ENCODE measurements around the gene ZNF70.

DNA sequence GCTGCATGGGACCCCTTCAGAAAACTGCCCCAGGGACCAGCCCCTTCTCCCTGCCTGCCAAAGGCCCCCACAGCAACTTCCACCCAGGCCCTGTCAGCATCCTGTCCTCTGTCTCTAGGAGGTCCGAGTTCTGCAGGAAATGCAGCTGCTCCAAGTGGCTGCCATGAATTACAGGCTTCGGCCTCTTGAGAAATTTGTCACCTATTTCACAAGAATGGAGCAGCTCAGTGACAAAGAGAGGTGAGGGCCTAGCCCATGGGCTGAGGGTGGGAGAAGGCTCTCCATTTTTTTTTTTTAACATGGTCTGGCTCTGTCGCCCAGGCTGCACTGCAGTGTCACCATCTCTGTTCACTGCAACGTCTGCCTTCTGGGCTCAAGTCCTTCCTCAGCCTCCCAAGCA lies 52.8 kb downstream of the ZNF70 start:
- TF ChIP-seq, protein P1, sequence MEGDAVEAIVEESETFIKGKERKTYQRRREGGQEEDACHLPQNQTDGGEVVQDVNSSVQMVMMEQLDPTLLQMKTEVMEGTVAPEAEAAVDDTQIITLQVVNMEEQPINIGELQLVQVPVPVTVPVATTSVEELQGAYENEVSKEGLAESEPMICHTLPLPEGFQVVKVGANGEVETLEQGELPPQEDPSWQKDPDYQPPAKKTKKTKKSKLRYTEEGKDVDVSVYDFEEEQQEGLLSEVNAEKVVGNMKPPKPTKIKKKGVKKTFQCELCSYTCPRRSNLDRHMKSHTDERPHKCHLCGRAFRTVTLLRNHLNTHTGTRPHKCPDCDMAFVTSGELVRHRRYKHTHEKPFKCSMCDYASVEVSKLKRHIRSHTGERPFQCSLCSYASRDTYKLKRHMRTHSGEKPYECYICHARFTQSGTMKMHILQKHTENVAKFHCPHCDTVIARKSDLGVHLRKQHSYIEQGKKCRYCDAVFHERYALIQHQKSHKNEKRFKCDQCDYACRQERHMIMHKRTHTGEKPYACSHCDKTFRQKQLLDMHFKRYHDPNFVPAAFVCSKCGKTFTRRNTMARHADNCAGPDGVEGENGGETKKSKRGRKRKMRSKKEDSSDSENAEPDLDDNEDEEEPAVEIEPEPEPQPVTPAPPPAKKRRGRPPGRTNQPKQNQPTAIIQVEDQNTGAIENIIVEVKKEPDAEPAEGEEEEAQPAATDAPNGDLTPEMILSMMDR (conservative IDR thresholded peaks at IDR 0.05), result no peak
- no peak for TF ChIP-seq EZH2 (IDR thresholded peaks at IDR 0.05; ENCODE audit: low read depth)

Measured in PC-9 (cell line).